ENCODE measurements around the gene GYS1. TPM values are rescaled to one million over a fixed set of nuclear protein-coding genes. Genes with fewer than 3 reads are reported as not detected.

Gene GYS1
- total RNA-seq, 1 donor from 2014 or later: 57.4 TPM

GRCh38 chr19:48943081-48943480, 50.0 kb downstream of the GYS1 start:
- no peak for DNase-seq (ENCODE audit: low spot score, unreplicated experiment)
- H3K4me3 Mint-ChIP-seq (ENCODE audit: low read depth): no peak overlapping the region
- H3K27ac Mint-ChIP-seq: no peak overlapping the region
- TF ChIP-seq CTCF (IDR thresholded peaks at IDR 0.05; ENCODE audit: unreplicated experiment): no peak
- no peaks in the 10 kb centered on the region for H3K9me3 Mint-ChIP-seq (ENCODE audit: low read depth)
- no peaks in the 10 kb centered on the region for H3K27me3 Mint-ChIP-seq
- peaks cover 1% of the 10 kb centered on the region for H3K36me3 Mint-ChIP-seq (ENCODE audit: insufficient read depth)
- no peaks in the 10 kb centered on the region for H3K4me1 Mint-ChIP-seq (ENCODE audit: low read depth)

- no peaks in the 10 kb centered on the region for H3K9me3 Mint-ChIP-seq (ENCODE audit: low read depth)
- TF ChIP-seq CTCF (IDR thresholded peaks at IDR 0.05; ENCODE audit: unreplicated experiment): no peak
- H3K4me1 Mint-ChIP-seq (ENCODE audit: low read depth): no peaks in the 10 kb centered on the region
- no peak overlapping the region for H3K27ac Mint-ChIP-seq
- no peaks in the 10 kb centered on the region for H3K27me3 Mint-ChIP-seq
- peaks cover 2% of the 10 kb centered on the region for H3K36me3 Mint-ChIP-seq (ENCODE audit: insufficient read depth)
- no peak overlapping the region for H3K4me3 Mint-ChIP-seq (ENCODE audit: low read depth)
- no peak for DNase-seq (ENCODE audit: low spot score, unreplicated experiment)
These were observed 52.2 kb downstream of the GYS1 start for GRCh38 chr19:48940902-48941301.

GRCh38 chr19:48938256-48938655, 54.9 kb downstream of the GYS1 start:
- Mint-ChIP-seq H3K4me3 (ENCODE audit: low read depth) (no peak overlapping the region), H3K36me3 (ENCODE audit: insufficient read depth) (peaks cover 2% of the 10 kb centered on the region), H3K4me1 (ENCODE audit: low read depth) (peaks cover 6% of the 10 kb centered on the region), H3K27me3 (peaks cover 16% of the 10 kb centered on the region), H3K27ac (no peak overlapping the region), H3K9me3 (ENCODE audit: low read depth) (no peaks in the 10 kb centered on the region)
- TF ChIP-seq CTCF (IDR thresholded peaks at IDR 0.05; ENCODE audit: unreplicated experiment): no peak
- no peak for DNase-seq (ENCODE audit: low spot score, unreplicated experiment)

GRCh38 chr19:48935864-48936263, 57.2 kb downstream of the GYS1 start:
- Mint-ChIP-seq H3K4me1 (ENCODE audit: low read depth) (peaks cover 7% of the 10 kb centered on the region), H3K27me3 (peaks cover 29% of the 10 kb centered on the region), H3K9me3 (ENCODE audit: low read depth) (no peaks in the 10 kb centered on the region), H3K4me3 (ENCODE audit: low read depth) (no peak overlapping the region), H3K36me3 (ENCODE audit: insufficient read depth) (peaks cover 1% of the 10 kb centered on the region), H3K27ac (no peak overlapping the region)
- no peak for DNase-seq (ENCODE audit: low spot score, unreplicated experiment)
- TF ChIP-seq CTCF (IDR thresholded peaks at IDR 0.05; ENCODE audit: unreplicated experiment): no peak

GRCh38 chr19:48934837-48935236, 58.3 kb downstream of the GYS1 start:
- Mint-ChIP-seq H3K9me3 (ENCODE audit: low read depth) (no peaks in the 10 kb centered on the region), H3K36me3 (ENCODE audit: insufficient read depth) (peaks cover 1% of the 10 kb centered on the region), H3K4me3 (ENCODE audit: low read depth) (no peak overlapping the region), H3K4me1 (ENCODE audit: low read depth) (peaks cover 7% of the 10 kb centered on the region), H3K27ac (no peak overlapping the region), H3K27me3 (peaks cover 29% of the 10 kb centered on the region)
- no peak for TF ChIP-seq CTCF (IDR thresholded peaks at IDR 0.05; ENCODE audit: unreplicated experiment)
- no peak for DNase-seq (ENCODE audit: low spot score, unreplicated experiment)
